ENCODE data around the gene COL5A2.
A peak's percentile ranks its signal among the peaks of the same experiment; 100 is the strongest.

Gene COL5A2

DNA sequence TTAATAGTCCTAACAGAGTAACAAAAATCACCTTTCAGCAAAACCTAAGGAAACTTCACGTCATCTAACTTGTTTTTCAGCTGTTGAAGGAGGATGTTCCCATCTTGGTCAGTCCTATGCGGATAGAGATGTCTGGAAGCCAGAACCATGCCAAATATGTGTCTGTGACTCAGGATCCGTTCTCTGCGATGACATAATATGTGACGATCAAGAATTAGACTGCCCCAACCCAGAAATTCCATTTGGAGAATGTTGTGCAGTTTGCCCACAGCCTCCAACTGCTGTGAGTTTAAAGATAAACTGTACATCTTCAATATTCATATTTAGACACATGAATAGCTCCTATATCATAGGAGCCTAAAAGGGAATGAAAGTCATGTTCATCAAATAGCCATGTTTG is 194.9 kb downstream of the COL5A2 start:
- DNase-seq, result peak; percentile 94

DNA sequence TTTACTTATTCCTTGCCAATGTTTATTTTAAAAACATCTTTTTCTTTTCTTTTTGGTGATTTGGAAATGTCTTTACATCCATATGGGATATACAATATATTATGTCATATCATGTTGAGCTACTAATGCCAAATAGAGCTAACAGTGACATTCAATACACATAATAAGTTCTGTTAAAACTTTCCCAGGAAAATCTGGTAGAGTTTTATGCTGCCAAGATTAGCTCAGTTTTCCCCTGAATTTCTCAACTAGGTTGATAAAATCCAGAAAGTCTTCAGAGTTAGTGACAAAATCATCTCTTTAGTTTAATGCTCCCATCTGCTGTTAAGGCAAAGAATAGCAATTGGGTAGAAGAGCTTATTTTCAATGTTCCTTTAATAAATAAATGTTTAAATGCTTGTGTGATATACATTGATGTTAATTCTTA is 195.5 kb downstream of the COL5A2 start:
- DNase-seq, result peak; percentile 77

DNA sequence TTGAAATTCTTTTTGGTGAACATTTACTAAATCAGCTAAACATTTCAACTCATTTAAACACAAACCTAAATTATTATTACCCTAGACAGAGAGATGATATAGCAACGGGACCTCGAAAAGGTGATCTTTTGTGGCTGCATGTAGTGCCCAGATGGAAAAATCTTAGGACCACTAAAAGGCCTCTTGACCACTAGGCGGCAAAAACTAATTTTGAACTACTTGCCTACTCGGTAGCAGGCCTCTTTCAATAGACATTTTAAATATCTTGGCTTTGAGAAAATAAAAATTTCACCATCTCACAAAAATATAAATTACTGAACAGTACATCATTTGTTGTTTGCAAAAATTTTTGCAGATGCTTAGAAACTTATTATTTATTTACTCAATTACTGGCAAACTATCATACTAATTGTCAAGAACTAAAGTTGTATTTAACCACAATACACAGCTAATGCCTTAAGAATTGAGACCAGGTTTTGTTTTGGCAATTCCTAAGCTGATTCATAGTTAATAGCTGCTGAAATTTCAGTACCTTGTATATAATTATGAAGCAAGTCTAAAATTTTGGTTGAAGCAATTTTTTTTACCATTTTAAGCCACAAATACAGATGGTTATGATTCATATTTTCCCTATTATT is 196.0 kb downstream of the COL5A2 start:
- peak; percentile 81 for DNase-seq

Data from fibroblast of skin of abdomen (primary cell).